IPS-18a (cell line): ENCODE results near the gene ANK3.

Source experiments
- H3K27ac ChIP-seq: one replicate; pipeline ENCODE4 v1.5.1; 2013; ENCODE audit warnings: low read length
- H3K27me3 ChIP-seq: one replicate; pipeline ENCODE4 v1.6.1; 2013; ENCODE audit warnings: mild to moderate bottlenecking, low read length; ENCODE audit not compliant: control insufficient read depth, insufficient read depth
- H3K36me3 ChIP-seq: one replicate; pipeline ENCODE4 v1.6.1; 2013; ENCODE audit warnings: low read depth, low read length; ENCODE audit not compliant: control insufficient read depth
- H3K4me1 ChIP-seq: one replicate; pipeline ENCODE4 v1.6.1; 2013; ENCODE audit warnings: low read depth, low read length; ENCODE audit not compliant: control insufficient read depth
- H3K4me3 ChIP-seq: one replicate; pipeline ENCODE4 v1.5.1; 2013; ENCODE audit warnings: low read length
- H3K9ac ChIP-seq: one replicate; pipeline ENCODE4 v1.6.1; 2013; ENCODE audit warnings: mild to moderate bottlenecking, low read length, moderate library complexity
- H3K9me3 ChIP-seq: one replicate; pipeline ENCODE4 v1.6.1; 2013; ENCODE audit warnings: low read depth, low read length; ENCODE audit not compliant: control insufficient read depth

The ANK3 gene

GRCh38 chr10:60353519-60354258 lies 36.0 kb downstream of the ANK3 start:
- Histone ChIP-seq H3K4me1 (peaks cover 8% of the 10 kb centered on the region), H3K27ac (no peak overlapping the region), H3K9me3 (no peaks in the 10 kb centered on the region), H3K27me3 (no peaks in the 10 kb centered on the region), H3K36me3 (no peaks in the 10 kb centered on the region), H3K4me3 (no peak overlapping the region), H3K9ac (no peak overlapping the region)

GRCh38 chr10:60352105-60352504 lies 37.6 kb downstream of the ANK3 start:
- Histone ChIP-seq H3K9me3 (no peaks in the 10 kb centered on the region), H3K36me3 (no peaks in the 10 kb centered on the region), H3K4me1 (peaks cover 8% of the 10 kb centered on the region), H3K27ac (no peak overlapping the region), H3K27me3 (no peaks in the 10 kb centered on the region), H3K9ac (no peak overlapping the region), H3K4me3 (no peak overlapping the region)

DNA sequence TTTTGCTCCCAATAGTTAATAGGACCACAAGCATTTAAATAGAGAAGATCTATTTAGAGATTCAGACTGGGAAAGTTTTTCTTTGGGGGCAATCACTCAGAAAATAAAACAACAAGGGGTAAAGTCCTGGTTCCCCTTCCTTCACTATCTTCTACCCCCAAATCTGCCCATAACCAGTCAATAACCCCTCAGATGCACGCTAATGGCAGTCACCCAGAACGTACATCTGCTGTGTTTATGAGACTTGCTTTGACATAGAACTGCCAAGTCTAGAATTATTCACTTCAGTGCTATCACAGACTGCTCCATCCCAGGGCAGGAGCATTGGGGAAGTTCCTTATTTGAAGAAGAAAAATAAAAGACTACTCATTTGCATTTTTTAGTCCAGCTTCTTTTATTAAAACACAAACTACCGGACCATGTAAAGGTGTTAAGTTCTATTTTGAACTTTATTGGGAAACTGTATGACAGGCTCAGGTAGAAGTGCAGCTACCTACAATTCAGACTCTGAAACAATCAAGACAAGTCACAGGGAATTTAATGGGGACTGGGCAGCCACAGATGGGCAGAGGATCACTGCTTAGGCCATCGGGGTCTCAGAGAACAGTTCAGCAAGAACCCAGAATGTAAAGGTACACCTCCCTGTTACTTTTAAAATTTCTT lies 38.4 kb downstream of the ANK3 start:
- H3K9me3 ChIP-seq = no peaks in the 10 kb centered on the region
- peaks cover 8% of the 10 kb centered on the region for H3K4me1 ChIP-seq
- H3K36me3 ChIP-seq = no peaks in the 10 kb centered on the region
- no peaks in the 10 kb centered on the region for H3K27me3 ChIP-seq
- H3K4me3 ChIP-seq = no peak overlapping the region
- H3K9ac ChIP-seq = no peak overlapping the region
- no peak overlapping the region for H3K27ac ChIP-seq

- Histone ChIP-seq H3K36me3 (no peaks in the 10 kb centered on the region), H3K9me3 (no peaks in the 10 kb centered on the region), H3K4me1 (peaks cover 8% of the 10 kb centered on the region), H3K27ac (no peak overlapping the region), H3K9ac (no peak overlapping the region), H3K4me3 (no peak overlapping the region), H3K27me3 (no peaks in the 10 kb centered on the region)
Observed at GRCh38 chr10:60350400-60350799, 39.3 kb downstream of the ANK3 start.

DNA sequence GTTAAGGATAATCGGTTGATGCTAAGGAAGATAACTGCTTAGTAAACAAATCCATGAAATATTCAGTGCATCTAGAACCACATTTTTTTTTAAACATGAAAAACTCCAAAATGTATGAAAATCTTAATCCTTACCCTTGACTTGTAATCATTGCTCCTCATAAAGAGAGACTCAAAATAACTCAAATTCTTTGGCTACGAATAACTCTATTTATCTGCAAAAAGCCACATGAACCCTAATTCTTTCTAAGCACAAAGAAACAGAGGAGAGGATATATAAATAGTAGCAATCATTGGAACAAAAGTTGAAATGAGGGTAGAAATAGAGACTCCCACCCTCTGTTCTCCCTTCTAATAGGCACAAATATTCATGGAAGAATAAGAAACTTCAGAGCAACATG lies 40.2 kb downstream of the ANK3 start:
- Histone ChIP-seq H3K9me3 (no peaks in the 10 kb centered on the region), H3K36me3 (no peaks in the 10 kb centered on the region), H3K9ac (no peak overlapping the region), H3K4me1 (peaks cover 8% of the 10 kb centered on the region), H3K27me3 (no peaks in the 10 kb centered on the region), H3K4me3 (no peak overlapping the region), H3K27ac (no peak overlapping the region)

GRCh38 chr10:60348982-60349381 lies 40.7 kb downstream of the ANK3 start:
- Histone ChIP-seq H3K27me3 (no peaks in the 10 kb centered on the region), H3K9me3 (no peaks in the 10 kb centered on the region), H3K9ac (no peak overlapping the region), H3K27ac (no peak overlapping the region), H3K4me1 (peaks cover 7% of the 10 kb centered on the region), H3K36me3 (no peaks in the 10 kb centered on the region), H3K4me3 (no peak overlapping the region)

- H3K27me3 ChIP-seq = no peaks in the 10 kb centered on the region
- H3K4me3 ChIP-seq = no peak overlapping the region
- H3K9ac ChIP-seq = no peak overlapping the region
- H3K36me3 ChIP-seq = no peaks in the 10 kb centered on the region
- H3K27ac ChIP-seq = no peak overlapping the region
- H3K9me3 ChIP-seq = no peaks in the 10 kb centered on the region
- H3K4me1 ChIP-seq = no peaks in the 10 kb centered on the region
Observed at GRCh38 chr10:60347270-60347669, 42.4 kb downstream of the ANK3 start.

GRCh38 chr10:60346661-60347060 lies 43.0 kb downstream of the ANK3 start:
- Histone ChIP-seq H3K27me3 (no peaks in the 10 kb centered on the region), H3K36me3 (no peaks in the 10 kb centered on the region), H3K4me3 (no peak overlapping the region), H3K27ac (no peak overlapping the region), H3K4me1 (no peaks in the 10 kb centered on the region), H3K9ac (no peak overlapping the region), H3K9me3 (no peaks in the 10 kb centered on the region)

- H3K9ac ChIP-seq = no peak overlapping the region
- H3K4me3 ChIP-seq = no peak overlapping the region
- H3K9me3 ChIP-seq = no peaks in the 10 kb centered on the region
- H3K4me1 ChIP-seq = peaks cover 9% of the 10 kb centered on the region
- no peaks in the 10 kb centered on the region for H3K27me3 ChIP-seq
- no peaks in the 10 kb centered on the region for H3K36me3 ChIP-seq
- H3K27ac ChIP-seq = no peak overlapping the region
Observed at GRCh38 chr10:60343254-60343653, 46.4 kb downstream of the ANK3 start.

DNA sequence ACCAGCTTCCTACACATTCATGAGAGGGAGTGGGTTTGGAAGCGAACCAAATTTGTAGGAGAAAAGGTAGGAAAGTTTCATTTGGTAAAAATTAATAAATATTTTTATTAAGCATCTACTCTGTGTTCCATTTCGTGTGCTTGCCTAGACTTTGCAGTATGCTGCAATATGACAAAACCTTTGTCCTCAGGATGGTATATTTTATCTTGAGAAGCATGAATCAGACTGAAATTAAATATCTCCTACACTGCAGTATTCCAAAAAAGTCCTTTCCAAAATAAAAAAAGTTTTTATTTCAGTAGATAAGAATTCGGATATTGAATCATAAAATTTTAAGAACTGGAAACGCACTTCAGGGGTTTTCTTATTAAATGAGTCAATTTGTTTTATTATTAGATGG lies 47.7 kb downstream of the ANK3 start:
- Histone ChIP-seq H3K4me1 (peaks cover 14% of the 10 kb centered on the region), H3K9ac (no peak overlapping the region), H3K27ac (no peak overlapping the region), H3K9me3 (no peaks in the 10 kb centered on the region), H3K36me3 (no peaks in the 10 kb centered on the region), H3K4me3 (no peak overlapping the region), H3K27me3 (no peaks in the 10 kb centered on the region)

GRCh38 chr10:60340973-60341372 lies 48.7 kb downstream of the ANK3 start:
- H3K36me3 ChIP-seq = no peaks in the 10 kb centered on the region
- H3K4me1 ChIP-seq = peaks cover 14% of the 10 kb centered on the region
- no peaks in the 10 kb centered on the region for H3K27me3 ChIP-seq
- no peaks in the 10 kb centered on the region for H3K9me3 ChIP-seq
- no peak overlapping the region for H3K27ac ChIP-seq
- H3K4me3 ChIP-seq = no peak overlapping the region
- H3K9ac ChIP-seq = no peak overlapping the region

- no peaks in the 10 kb centered on the region for H3K9me3 ChIP-seq
- H3K27me3 ChIP-seq = no peaks in the 10 kb centered on the region
- no peak overlapping the region for H3K4me3 ChIP-seq
- no peak overlapping the region for H3K9ac ChIP-seq
- peaks cover 14% of the 10 kb centered on the region for H3K4me1 ChIP-seq
- H3K36me3 ChIP-seq = no peaks in the 10 kb centered on the region
- no peak overlapping the region for H3K27ac ChIP-seq
Observed at GRCh38 chr10:60339757-60340156, 49.9 kb downstream of the ANK3 start.
